HCT116 (cell line): ENCODE results near the gene UTF1. TPM values are rescaled to one million over a fixed set of nuclear protein-coding genes. Genes with fewer than 3 reads are reported as not detected.

Source experiments
- ATAC-seq: fragments of 200-7000 bp; cut with Tn5 transposase; 2 replicates; pipeline ENCODE4 v1.9.1; 2020; ENCODE audit warnings: mild to moderate bottlenecking, moderate library complexity
- BruUV-seq: library from RNA; stranded (reverse); fragments of 400-500 nt; replicated peaks from 2 replicates; lab custom pipeline; 2021; lab: Mats Ljungman, UMichigan
- CTCF ChIA-PET: fragments of 300-600 bp; sonication (Branson Sonifier 250); formaldehyde crosslinking; loops from one replicate; lab custom pipeline; 2021; ENCODE audit warnings: antibody characterized with exemption; lab: Charles Lee
- POLR2A ChIA-PET: fragments of 300-600, 350-600 bp; sonication (Branson Sonifier 250); formaldehyde crosslinking; loops from one replicate; lab custom pipeline; 2021; ENCODE audit warnings: antibody characterized with exemption; lab: Charles Lee
- RAD21 ChIA-PET, 2 experiments: fragments of 300-600 bp; sonication (Branson Sonifier 250); formaldehyde crosslinking; loops; one replicate each; lab custom pipeline; 2023; ENCODE audit warnings: low total read pairs in 2 of 2; ENCODE audit not compliant: uncharacterized antibody in 2 of 2, unreplicated experiment in 2 of 2, low non-redundant PET in 1 of 2; lab: Charles Lee
- DNase-seq: peaks from one replicate; pipeline ENCODE4 v3.0.0-alpha.2; 2010; ENCODE audit warnings: low read depth, low spot score
- H2AFZ ChIP-seq: fragments of 200-600 bp; shearing (Covaris generic), sonication (generic); 2 replicates; pipeline ENCODE4 v1.6.1; 2017; ENCODE audit warnings: low read depth, mixed run types, mixed read lengths, antibody characterized with exemption, low read length; ENCODE audit not compliant: poor library complexity, severe bottlenecking
- H3K27ac ChIP-seq: 2 replicates; pipeline ENCODE4 v1.5.1; 2012; ENCODE audit warnings: low read depth, low read length
- H3K27me3 ChIP-seq: fragments of 200-600 bp; sonication (generic); 2 replicates; pipeline ENCODE4 v1.6.1; 2016; ENCODE audit warnings: mixed run types, low read length, mixed read lengths; ENCODE audit not compliant: insufficient read depth
- H3K36me3 ChIP-seq, 2 experiments: fragments of 200-500 bp in 1 of 2; fragments of 200-600 bp in 1 of 2; sonication (Bioruptor generic) in 1 of 2; sonication (generic) in 1 of 2; 2 replicates each; pipeline versions ENCODE4 v1.5.1 to v1.6.1; 2014 to 2016; ENCODE audit warnings: low read length in 2 of 2, inconsistent platforms in 1 of 2, mixed read lengths in 1 of 2, mixed run types in 1 of 2; ENCODE audit not compliant: insufficient read depth in 2 of 2, control insufficient read depth in 1 of 2
- H3K4me1 ChIP-seq, 2 experiments: fragments of 200-600 bp in 1 of 2; sonication (generic) in 1 of 2; 2 replicates each; pipeline versions ENCODE4 v1.5.1 to v1.6.1; 2012 to 2017; ENCODE audit warnings: low read length in 2 of 2, inconsistent platforms in 1 of 2, mild to moderate bottlenecking in 1 of 2, mixed read lengths in 1 of 2, mixed run types in 1 of 2, moderate library complexity in 1 of 2; ENCODE audit not compliant: insufficient read depth in 2 of 2, control insufficient read depth in 1 of 2
- H3K4me2 ChIP-seq: fragments of 200-600 bp; sonication (generic); 2 replicates; pipeline ENCODE4 v1.6.1; 2017; ENCODE audit warnings: mixed run types, low read length, mixed read lengths
- H3K4me3 ChIP-seq, 2 experiments: fragments of 200-600 bp in 1 of 2; sonication (generic) in 1 of 2; replicated peaks in 1 of 2; 2 replicates each; pipeline ENCODE4 v1.5.1; 2011 to 2016; ENCODE audit warnings: low read length in 2 of 2, control low read depth in 1 of 2, low read depth in 1 of 2, mild to moderate bottlenecking in 1 of 2, mixed read lengths in 1 of 2, mixed run types in 1 of 2
- H3K79me2 ChIP-seq: fragments of 200-600 bp; sonication (generic); 2 replicates; pipeline ENCODE4 v1.6.1; 2017; ENCODE audit warnings: mild to moderate bottlenecking, mixed run types, low read length, moderate library complexity, mixed read lengths; ENCODE audit not compliant: insufficient read depth
- H3K9ac ChIP-seq: fragments of 200-600 bp; sonication (generic); 2 replicates; pipeline ENCODE4 v1.6.1; 2016; ENCODE audit warnings: low read length, mixed read lengths
- H3K9me2 ChIP-seq: fragments of 200-600 bp; sonication (generic), shearing (Covaris generic); 2 replicates; pipeline ENCODE4 v1.6.1; 2017; ENCODE audit warnings: mixed run types, mild to moderate bottlenecking, moderate library complexity; ENCODE audit not compliant: insufficient read depth
- H3K9me3 ChIP-seq, 2 experiments: fragments of 200-500 bp in 1 of 2; fragments of 200-600 bp in 1 of 2; sonication (Bioruptor generic) in 1 of 2; sonication (generic) in 1 of 2; 2 replicates each; pipeline ENCODE4 v1.6.1; 2014 to 2017; ENCODE audit warnings: low read length in 2 of 2, mixed read lengths in 2 of 2, inconsistent platforms in 1 of 2, low read depth in 1 of 2, mild to moderate bottlenecking in 1 of 2, mixed run types in 1 of 2, moderate library complexity in 1 of 2; ENCODE audit not compliant: control insufficient read depth in 1 of 2, insufficient read depth in 1 of 2
- H4K20me1 ChIP-seq: fragments of 200-600 bp; sonication (generic), shearing (Covaris generic); 2 replicates; pipeline ENCODE4 v1.6.1; 2017; ENCODE audit warnings: mixed run types, mild to moderate bottlenecking, moderate library complexity; ENCODE audit not compliant: insufficient read depth
- CTCF ChIP-seq, 3 experiments: fragments of 200-600 bp in 1 of 3; sonication (generic) in 1 of 3; IDR thresholded peaks in 2 of 3; conservative IDR thresholded peaks in 1 of 3; 2 replicates each; pipeline ENCODE4 v1.5.1; 2012 to 2017; ENCODE audit warnings: low read depth in 2 of 3, low read length in 2 of 3, antibody characterized with exemption in 1 of 3, borderline replicate concordance in 1 of 3, control low read depth in 1 of 3, mild to moderate bottlenecking in 1 of 3, mixed read lengths in 1 of 3, mixed run types in 1 of 3, moderate library complexity in 1 of 3; ENCODE audit not compliant: insufficient read depth in 1 of 3
- EZH2phosphoT487 ChIP-seq: fragments of 200-600 bp; IDR thresholded peaks from 2 replicates; pipeline ENCODE4 v1.6.1; 2018; ENCODE audit warnings: antibody characterized with exemption, borderline replicate concordance
- FOSL1 ChIP-seq: IDR thresholded peaks from 2 replicates; pipeline ENCODE4 v1.6.1; 2012; ENCODE audit warnings: low read depth
- POLR2A ChIP-seq: IDR thresholded peaks from 2 replicates; pipeline ENCODE4 v1.7.0; 2011; ENCODE audit warnings: borderline replicate concordance; ENCODE audit not compliant: insufficient read depth, insufficient read length; ENCODE audit errors: extremely low read depth
- SIN3A ChIP-seq: IDR thresholded peaks from 2 replicates; pipeline ENCODE4 v1.6.1; 2012; ENCODE audit warnings: low read depth
- SRF ChIP-seq: IDR thresholded peaks from 2 replicates; pipeline ENCODE4 v1.6.1; 2012; ENCODE audit warnings: low read depth
- TCF7L2 ChIP-seq: IDR thresholded peaks from 2 replicates; pipeline ENCODE4 v1.7.0; 2011; ENCODE audit warnings: borderline replicate concordance, inconsistent platforms; ENCODE audit not compliant: insufficient read depth, insufficient read length; ENCODE audit errors: extremely low read depth
- YY1 ChIP-seq: IDR thresholded peaks from 2 replicates; pipeline ENCODE4 v1.6.1; 2011; ENCODE audit warnings: low read length, low read depth, moderate library complexity, mild to moderate bottlenecking; ENCODE audit not compliant: insufficient replicate concordance; ENCODE audit errors: extremely low read depth
- ZFX ChIP-seq: fragments of 450-650 bp; IDR thresholded peaks from 2 replicates; pipeline ENCODE4 v1.6.1; 2017
- intact Hi-C: fragments of 100-400 bp; cut with micrococcal nuclease; formaldehyde crosslinking; loops from 2 replicates; pipeline ENCODE4 v1.10.0; 2022
- total RNA-seq: library from RNA; stranded (reverse); gene quantifications from one replicate; pipeline ENCODE4 v1.2.1, GENCODE V29; 2021; ENCODE audit not compliant: unreplicated experiment
- TF ChIP-seq, protein P1 (sequence below): IDR thresholded peaks from 2 replicates; pipeline ENCODE4 v1.6.1; 2011; ENCODE audit warnings: mild to moderate bottlenecking, low read length, moderate library complexity; ENCODE audit not compliant: insufficient replicate concordance; ENCODE audit errors: extremely low read depth

Gene UTF1
- total RNA-seq, 1 experiment from 2014 or later, result not detected

DNA sequence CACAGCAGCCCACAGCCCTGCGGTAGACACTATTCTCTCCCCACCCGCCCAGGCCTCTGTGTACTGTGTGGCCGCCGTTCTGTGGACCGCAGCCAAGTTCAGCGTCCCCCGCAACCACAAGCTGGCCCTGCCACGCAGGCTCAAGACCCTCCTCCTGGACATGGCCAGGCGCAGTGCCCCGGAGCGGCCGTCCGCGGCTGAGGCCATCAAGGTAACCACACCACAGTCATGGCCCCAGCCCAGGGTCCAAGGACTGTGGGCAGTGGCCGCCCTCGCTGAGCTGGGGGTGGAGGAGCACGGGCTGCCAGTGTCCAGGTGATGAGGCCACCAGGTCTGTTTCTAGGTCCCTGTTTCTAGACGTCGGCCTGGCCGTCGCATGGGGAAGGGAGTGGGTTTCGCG lies 34.4 kb upstream of the UTF1 start:
- Histone ChIP-seq H4K20me1 (no peaks in the 10 kb centered on the region), H3K9ac (no peak overlapping the region), H3K4me2 (no peak overlapping the region), H3K9me2 (no peaks in the 10 kb centered on the region), H3K79me2 (no peaks in the 10 kb centered on the region), H3K4me3 (no peak overlapping the region), H3K4me1 (no peaks in the 10 kb centered on the region), H3K9me3 (no peaks in the 10 kb centered on the region), H2AFZ (no peak overlapping the region), H3K27me3 (no peaks in the 10 kb centered on the region), H3K27ac (no peak overlapping the region), H3K36me3 (no peaks in the 10 kb centered on the region)
- intact Hi-C loops, result no loop called here
- RAD21 ChIA-PET, result no interaction called here
- ATAC-seq (no peak), DNase-seq (no peak)
- TF ChIP-seq FOSL1 (no peak), ZFX (no peak), POLR2A (no peak), YY1 (no peak), TCF7L2 (no peak), SIN3A (no peak), SRF (no peak), EZH2phosphoT487 (no peak), CTCF (IDR thresholded peaks at IDR 0.05 in 2 of 3, conservative IDR thresholded peaks at IDR 0.05 in 1 of 3; ENCODE audit: borderline replicate concordance in 1 of 3, insufficient read depth in 1 of 3, low read depth in 2 of 3, low read length in 2 of 3) (no peak)
- TF ChIP-seq, protein P1, sequence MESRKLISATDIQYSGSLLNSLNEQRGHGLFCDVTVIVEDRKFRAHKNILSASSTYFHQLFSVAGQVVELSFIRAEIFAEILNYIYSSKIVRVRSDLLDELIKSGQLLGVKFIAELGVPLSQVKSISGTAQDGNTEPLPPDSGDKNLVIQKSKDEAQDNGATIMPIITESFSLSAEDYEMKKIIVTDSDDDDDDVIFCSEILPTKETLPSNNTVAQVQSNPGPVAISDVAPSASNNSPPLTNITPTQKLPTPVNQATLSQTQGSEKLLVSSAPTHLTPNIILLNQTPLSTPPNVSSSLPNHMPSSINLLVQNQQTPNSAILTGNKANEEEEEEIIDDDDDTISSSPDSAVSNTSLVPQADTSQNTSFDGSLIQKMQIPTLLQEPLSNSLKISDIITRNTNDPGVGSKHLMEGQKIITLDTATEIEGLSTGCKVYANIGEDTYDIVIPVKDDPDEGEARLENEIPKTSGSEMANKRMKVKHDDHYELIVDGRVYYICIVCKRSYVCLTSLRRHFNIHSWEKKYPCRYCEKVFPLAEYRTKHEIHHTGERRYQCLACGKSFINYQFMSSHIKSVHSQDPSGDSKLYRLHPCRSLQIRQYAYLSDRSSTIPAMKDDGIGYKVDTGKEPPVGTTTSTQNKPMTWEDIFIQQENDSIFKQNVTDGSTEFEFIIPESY, result no peak
- no TSS peak for BruUV-seq
- CTCF ChIA-PET, result no interaction called here
- POLR2A ChIA-PET, result no interaction called here
